HG03108 (cell line): Measurements from ENCODE around the gene GPR156.

Experiments used
- ATAC-seq: cut with Tn5 transposase; IDR thresholded peaks from one replicate; pipeline ENCODE4 v1.9.1; 2021; ENCODE audit warnings: moderate library complexity; ENCODE audit not compliant: unreplicated experiment

The GPR156 gene

GRCh38 chr3:120196812-120197211, 88.2 kb downstream of the GPR156 start:
- no peak for ATAC-seq

GRCh38 chr3:120196333-120196732, 88.7 kb downstream of the GPR156 start:
- no peak for ATAC-seq

DNA sequence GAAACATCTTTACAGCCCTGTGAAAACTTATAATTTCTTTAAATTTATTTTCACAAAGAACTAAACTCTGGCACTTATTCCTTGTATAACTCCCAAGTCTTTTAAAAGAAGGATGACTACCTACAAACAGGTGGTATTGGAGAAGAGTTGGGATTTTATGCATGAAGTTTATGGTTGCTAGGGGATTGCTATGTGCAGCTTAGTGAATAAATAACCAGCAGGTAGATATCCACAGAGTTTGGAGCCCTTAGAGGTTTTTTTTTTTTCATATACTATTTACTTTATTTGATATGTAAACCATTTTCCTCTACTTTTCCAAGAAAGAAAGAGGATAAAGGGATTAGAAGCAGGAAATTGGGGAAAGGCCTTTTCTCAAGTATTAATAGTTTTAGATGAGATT, 91.5 kb downstream of the GPR156 start:
- no peak for ATAC-seq

GRCh38 chr3:120192579-120192978, 92.4 kb downstream of the GPR156 start:
- ATAC-seq: no peak

GRCh38 chr3:120192159-120192558, 92.9 kb downstream of the GPR156 start:
- no peak for ATAC-seq

- no peak for ATAC-seq
Measured at GRCh38 chr3:120182613-120183511, 102.2 kb downstream of the GPR156 start.

- ATAC-seq: no peak
Measured at GRCh38 chr3:120181632-120182031, 103.4 kb downstream of the GPR156 start.

DNA sequence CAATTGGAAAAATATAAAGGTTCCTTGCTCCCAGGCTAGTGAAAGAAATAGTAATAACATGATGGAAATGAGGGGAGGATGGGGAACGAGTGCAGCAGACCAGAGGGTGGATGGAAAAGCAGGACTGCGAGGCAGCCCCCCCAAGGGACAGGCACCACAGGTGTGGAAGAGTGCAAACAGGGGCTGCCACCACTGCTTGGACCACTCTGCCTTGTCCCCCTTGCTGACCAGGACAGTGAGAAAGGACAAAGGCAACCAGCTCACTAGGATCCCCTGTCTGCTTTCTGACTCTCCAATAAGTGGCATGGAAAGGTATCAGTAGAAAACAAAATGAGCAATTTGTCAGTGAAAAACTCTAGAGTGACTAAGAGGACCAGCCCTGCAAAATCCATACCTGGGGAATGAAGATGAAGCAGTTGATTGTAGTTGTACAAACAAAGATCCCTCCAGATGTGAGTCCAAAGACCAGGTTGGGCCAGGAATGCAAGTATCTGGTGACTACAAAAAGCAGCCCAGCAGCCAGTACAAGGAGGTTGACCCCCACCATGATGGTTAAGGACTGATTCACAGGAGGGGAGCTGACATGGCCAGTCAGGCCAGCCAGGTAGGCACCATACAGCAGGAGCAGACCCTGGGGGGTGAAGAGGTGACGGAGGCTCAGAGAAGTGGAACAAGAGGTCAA, 104.2 kb downstream of the GPR156 start:
- ATAC-seq: no peak

DNA sequence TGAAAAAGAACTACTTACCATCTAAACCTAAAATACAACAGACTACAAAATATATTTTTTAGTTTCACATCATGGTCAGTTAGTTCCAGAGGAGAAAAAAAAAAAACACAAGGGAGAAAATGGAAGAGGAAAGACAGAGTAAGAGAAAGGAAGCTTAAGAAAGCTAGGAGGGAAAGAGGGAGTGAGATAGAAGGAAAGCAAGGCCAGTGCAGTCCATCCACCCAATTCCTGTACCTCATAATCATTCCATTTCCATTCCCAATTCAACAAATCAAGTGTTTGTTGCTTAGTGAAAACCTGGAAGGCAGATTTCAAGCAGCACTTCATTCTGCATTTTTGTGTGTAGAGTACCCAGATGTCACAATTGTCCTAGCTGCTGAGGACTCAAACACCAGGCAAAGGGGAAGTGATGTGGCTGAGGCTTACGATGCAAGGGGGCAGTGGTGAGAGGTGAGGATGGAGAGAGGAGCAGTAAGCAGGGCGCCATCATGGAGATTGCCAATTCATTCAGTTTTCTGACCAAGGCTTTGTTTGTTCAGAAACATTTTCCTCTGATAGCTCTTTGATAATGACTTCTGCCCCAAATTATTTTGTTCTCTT, 107.2 kb downstream of the GPR156 start:
- ATAC-seq: no peak

DNA sequence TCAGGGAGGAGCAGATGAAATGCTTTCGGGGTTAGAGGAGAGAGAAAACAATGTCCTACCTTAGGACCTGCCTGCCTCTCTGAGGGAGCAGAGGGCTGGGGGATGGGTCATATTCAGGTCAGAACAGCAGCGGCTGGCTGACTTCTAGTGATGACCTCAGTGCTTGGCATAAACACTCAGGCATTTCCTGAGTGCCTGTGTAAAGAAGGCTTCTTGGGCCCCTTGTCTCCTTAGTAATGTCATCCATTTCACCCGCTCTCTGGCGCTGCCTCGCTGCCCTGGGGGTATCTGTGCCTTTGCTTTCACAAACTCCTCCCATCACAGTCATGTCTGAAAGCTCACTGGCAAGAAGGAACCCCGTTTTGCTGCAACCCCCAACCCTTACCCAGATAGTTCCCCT, 107.9 kb downstream of the GPR156 start:
- ATAC-seq: no peak

GRCh38 chr3:120174811-120175539, 110.0 kb downstream of the GPR156 start:
- ATAC-seq: no peak

DNA sequence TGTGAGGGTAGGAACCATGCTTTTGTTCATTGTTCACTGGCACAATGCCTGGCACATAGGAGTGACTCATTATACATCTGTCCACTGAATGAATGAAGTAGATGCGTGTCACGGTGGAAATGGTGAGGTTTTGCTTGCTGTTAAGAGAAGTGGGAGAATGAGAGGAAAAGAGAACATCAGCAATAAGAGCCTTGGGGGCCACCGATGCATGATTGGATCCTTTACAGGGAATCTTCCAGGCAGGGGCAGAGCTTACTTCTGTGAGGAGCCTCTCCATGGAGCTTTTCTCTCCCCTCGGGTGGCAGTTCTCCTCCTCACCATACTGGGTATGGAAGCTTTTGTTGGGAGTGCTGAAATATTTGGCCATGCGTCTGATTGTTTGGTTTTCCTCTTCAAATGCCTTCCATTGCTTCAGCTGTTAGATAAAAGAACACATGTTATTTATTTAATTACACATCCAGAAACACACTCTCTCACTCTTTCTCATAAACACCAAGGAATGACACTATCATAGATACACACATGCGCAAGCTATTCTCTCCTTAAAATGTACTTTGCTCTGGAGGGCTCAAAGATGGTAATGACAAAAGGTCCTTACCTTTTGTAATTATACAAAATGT, 111.9 kb downstream of the GPR156 start:
- ATAC-seq: no peak

GRCh38 chr3:120172070-120172469, 113.0 kb downstream of the GPR156 start:
- no peak for ATAC-seq

GRCh38 chr3:120171134-120171873, 113.7 kb downstream of the GPR156 start:
- ATAC-seq: no peak

GRCh38 chr3:120170223-120170622, 114.8 kb downstream of the GPR156 start:
- no peak for ATAC-seq

GRCh38 chr3:120169407-120169806, 115.6 kb downstream of the GPR156 start:
- no peak for ATAC-seq

GRCh38 chr3:120168611-120169010, 116.4 kb downstream of the GPR156 start:
- no peak for ATAC-seq

GRCh38 chr3:120168038-120168437, 117.0 kb downstream of the GPR156 start:
- ATAC-seq: no peak

- ATAC-seq: no peak
Measured at GRCh38 chr3:120167488-120167887, 117.5 kb downstream of the GPR156 start.

- ATAC-seq: no peak
Measured at GRCh38 chr3:120163816-120164215, 121.2 kb downstream of the GPR156 start.
